ENCODE results near the gene CTIF. TPM values are rescaled to one million over a fixed set of nuclear protein-coding genes. Genes with fewer than 3 reads are reported as not detected.

CTIF gene
- total RNA-seq, 1 donor from 2014 or later = 67.9 TPM

DNA sequence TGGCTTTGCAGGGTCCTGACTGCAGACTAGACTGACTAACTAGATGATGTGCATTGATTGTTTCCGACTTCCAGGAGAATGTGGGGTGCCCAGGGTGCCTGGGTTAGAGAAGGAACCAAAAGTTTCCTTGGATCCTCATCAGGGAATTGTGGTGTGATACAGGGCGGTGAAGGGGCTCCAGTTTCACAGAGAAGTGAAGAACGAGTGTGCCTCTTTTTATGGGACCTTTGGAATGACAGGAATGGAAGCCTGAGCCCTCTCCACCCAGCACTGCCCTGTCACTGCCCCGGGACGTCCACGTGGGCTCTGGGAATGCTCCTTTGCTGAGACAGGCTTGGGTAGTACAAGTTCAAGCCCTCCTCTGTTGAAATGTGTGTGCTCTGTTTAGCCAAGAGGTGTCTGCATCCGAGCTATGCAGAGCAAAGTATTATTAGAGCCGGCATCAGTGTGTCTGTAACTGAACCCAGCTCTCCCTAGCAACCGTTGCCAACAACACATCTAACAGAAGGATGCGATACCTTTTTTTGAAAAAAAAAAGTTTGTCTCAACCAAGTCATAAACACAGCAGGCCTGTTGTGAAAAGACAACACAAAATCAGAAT lies 228.4 kb downstream of the CTIF start:
- H3K36me3 Mint-ChIP-seq = peaks cover 7% of the 10 kb centered on the region
- H3K27me3 Mint-ChIP-seq (ENCODE audit: low read depth) = no peaks in the 10 kb centered on the region
- TF ChIP-seq, protein P1, sequence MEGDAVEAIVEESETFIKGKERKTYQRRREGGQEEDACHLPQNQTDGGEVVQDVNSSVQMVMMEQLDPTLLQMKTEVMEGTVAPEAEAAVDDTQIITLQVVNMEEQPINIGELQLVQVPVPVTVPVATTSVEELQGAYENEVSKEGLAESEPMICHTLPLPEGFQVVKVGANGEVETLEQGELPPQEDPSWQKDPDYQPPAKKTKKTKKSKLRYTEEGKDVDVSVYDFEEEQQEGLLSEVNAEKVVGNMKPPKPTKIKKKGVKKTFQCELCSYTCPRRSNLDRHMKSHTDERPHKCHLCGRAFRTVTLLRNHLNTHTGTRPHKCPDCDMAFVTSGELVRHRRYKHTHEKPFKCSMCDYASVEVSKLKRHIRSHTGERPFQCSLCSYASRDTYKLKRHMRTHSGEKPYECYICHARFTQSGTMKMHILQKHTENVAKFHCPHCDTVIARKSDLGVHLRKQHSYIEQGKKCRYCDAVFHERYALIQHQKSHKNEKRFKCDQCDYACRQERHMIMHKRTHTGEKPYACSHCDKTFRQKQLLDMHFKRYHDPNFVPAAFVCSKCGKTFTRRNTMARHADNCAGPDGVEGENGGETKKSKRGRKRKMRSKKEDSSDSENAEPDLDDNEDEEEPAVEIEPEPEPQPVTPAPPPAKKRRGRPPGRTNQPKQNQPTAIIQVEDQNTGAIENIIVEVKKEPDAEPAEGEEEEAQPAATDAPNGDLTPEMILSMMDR (IDR thresholded peaks at IDR 0.05; ENCODE audit: unreplicated experiment) = no peak
- peaks cover 1% of the 10 kb centered on the region for H3K9me3 Mint-ChIP-seq
- peaks cover 31% of the 10 kb centered on the region for H3K4me1 Mint-ChIP-seq
- no peak for DNase-seq (ENCODE audit: low spot score in 2 of 2, unreplicated experiment in 2 of 2)
- peak overlapping the region; percentile 93 for H3K27ac Mint-ChIP-seq
- H3K4me3 Mint-ChIP-seq = no peak overlapping the region

DNA sequence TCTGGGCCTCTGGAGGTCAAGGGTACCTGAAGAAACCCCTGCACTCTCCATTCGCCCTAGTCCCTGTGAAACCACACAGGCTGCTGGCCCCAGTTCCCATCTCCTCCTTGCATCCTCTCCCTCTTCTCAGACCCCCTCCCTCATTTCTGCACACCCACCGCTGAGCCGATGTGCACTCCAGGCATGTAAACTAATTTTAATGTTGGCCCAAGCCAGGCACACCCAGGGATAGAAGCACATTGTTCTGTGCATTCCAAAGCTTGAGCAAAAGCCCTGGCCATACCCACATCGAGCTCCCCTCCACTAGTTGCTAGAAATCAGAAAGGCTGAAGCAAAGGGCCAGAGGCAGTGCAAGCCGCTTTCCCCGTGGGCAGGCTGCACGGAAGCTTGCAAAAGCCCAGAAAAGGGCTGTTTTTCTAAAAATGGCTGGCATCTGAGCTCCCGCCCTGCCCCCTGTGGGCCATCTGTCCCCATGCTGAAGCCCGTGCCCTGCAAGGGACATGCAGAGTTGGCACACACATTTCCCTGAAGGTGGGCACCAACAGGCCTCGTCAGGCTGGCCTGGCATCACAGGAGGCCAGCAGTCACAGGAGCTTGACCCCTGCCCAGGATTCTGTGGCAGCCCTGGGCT lies 230.3 kb downstream of the CTIF start:
- Mint-ChIP-seq H3K27me3 (ENCODE audit: low read depth) (no peaks in the 10 kb centered on the region), H3K4me3 (no peak overlapping the region), H3K27ac (peak overlapping the region; percentile 76), H3K4me1 (peaks cover 34% of the 10 kb centered on the region), H3K9me3 (peaks cover 8% of the 10 kb centered on the region), H3K36me3 (peaks cover 11% of the 10 kb centered on the region)
- TF ChIP-seq, protein P1 (IDR thresholded peaks at IDR 0.05; ENCODE audit: unreplicated experiment) = no peak
- no peak for DNase-seq (ENCODE audit: low spot score in 2 of 2, unreplicated experiment in 2 of 2)

DNA sequence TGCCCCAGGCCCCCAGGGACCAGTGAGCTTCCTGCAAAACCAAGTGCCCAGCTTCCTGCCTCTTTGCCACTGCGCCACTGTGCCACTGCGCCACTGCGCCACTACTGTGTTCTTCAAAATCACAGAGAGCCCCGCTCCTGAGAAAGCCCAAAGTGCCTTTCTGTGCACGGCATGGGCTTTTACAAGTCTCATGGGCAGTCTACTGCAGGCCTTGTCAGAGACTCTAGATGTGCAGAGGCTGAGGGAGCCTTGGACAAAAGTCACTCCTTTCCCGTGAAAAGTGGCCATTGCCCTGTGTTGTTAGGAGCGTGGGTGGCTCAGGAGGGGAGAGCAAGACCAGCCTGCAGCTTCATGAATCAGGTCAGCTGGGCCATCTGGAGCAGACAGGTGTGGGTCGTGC lies 231.4 kb downstream of the CTIF start:
- H3K27me3 Mint-ChIP-seq (ENCODE audit: low read depth) = no peaks in the 10 kb centered on the region
- no peak overlapping the region for H3K4me3 Mint-ChIP-seq
- peaks cover 8% of the 10 kb centered on the region for H3K9me3 Mint-ChIP-seq
- H3K36me3 Mint-ChIP-seq = peaks cover 11% of the 10 kb centered on the region
- TF ChIP-seq, protein P1 (IDR thresholded peaks at IDR 0.05; ENCODE audit: unreplicated experiment) = no peak
- H3K27ac Mint-ChIP-seq = no peak overlapping the region
- no peak for DNase-seq (ENCODE audit: low spot score in 2 of 2, unreplicated experiment in 2 of 2)
- H3K4me1 Mint-ChIP-seq = peaks cover 34% of the 10 kb centered on the region

DNA sequence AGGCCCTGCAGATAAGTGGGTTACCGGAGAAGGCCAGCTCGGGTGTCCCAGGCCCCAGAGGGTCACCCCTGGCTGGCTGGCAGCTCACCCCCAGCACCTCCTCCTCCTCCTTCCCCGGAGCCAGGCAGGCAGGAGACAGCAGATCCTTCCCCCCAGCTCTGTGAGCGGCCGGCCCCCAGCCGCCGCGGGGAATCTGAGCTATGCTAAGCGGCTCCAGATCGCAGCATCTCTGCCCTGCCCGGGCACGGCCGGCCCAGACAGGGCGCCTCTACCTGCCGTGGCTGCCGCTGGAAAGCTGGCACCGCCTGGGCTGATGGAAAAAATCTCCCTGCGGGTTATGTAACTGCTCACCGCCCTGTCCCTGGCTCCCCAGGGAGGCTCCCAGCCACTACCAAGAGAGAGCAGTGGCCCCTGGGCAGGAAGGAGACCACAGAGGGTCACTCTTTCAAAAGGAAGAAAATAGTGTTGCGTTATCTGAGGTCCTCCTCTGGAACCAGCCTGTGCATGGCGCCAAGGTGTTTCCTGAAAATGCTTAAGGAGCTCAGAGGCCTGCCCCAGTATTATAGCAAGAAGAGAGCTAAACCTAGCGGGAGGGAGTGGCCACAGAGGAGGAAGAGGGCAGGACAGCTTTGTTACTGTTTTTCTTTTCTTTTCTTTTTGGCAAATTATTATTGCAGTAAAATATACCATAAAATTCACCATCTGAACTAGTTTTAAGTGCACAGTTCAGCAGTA lies 233.0 kb downstream of the CTIF start:
- Mint-ChIP-seq H3K4me3 (peak overlapping the region; percentile 32), H3K27me3 (ENCODE audit: low read depth) (no peaks in the 10 kb centered on the region), H3K9me3 (peaks cover 8% of the 10 kb centered on the region), H3K36me3 (peaks cover 11% of the 10 kb centered on the region), H3K27ac (peak overlapping the region; percentile 88), H3K4me1 (peaks cover 39% of the 10 kb centered on the region)
- TF ChIP-seq, protein P1 (IDR thresholded peaks at IDR 0.05; ENCODE audit: unreplicated experiment) = no peak
- peak in 1 of 2 experiments; percentile 54 for DNase-seq (ENCODE audit: low spot score in 2 of 2, unreplicated experiment in 2 of 2)

DNA sequence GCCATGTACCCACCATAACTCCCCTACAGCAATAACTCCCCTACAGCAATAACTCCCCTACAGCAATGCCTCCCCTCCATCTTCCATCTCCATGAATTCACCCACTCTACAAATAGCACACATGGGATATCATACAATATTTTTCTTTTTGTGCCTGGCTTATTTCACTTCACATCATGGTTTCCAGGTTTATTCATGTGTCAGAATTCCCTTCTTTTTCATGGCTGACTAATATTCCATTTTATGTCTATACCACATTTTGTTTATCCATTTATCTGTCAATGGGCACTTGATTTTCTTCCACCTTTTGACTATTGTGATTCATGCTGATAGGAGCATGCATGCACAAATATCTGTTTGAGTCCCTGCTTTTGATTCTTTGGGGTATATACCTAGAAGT lies 233.6 kb downstream of the CTIF start:
- peaks cover 11% of the 10 kb centered on the region for H3K36me3 Mint-ChIP-seq
- no peak for DNase-seq (ENCODE audit: low spot score in 2 of 2, unreplicated experiment in 2 of 2)
- no peaks in the 10 kb centered on the region for H3K27me3 Mint-ChIP-seq (ENCODE audit: low read depth)
- peaks cover 38% of the 10 kb centered on the region for H3K4me1 Mint-ChIP-seq
- no peak overlapping the region for H3K27ac Mint-ChIP-seq
- TF ChIP-seq, protein P1 (IDR thresholded peaks at IDR 0.05; ENCODE audit: unreplicated experiment) = no peak
- peaks cover 8% of the 10 kb centered on the region for H3K9me3 Mint-ChIP-seq
- H3K4me3 Mint-ChIP-seq = no peak overlapping the region

All from mesothelial cell of epicardium (in vitro differentiated cells).